ENCODE measurements around the gene AIDA. TPM values are rescaled to one million over a fixed set of nuclear protein-coding genes. Genes with fewer than 3 reads are reported as not detected.

The AIDA gene
- total RNA-seq, result 48.2 and 52.1 TPM in 2 replicates

GRCh38 chr1:222712253-222713090 is at the start of gene AIDA, which contains the start of gene BROX:
AIDA (minus strand) TSS chr1:222712491; CDS start chr1:222712317, 174 bp downstream.
BROX (plus strand) TSS chr1:222712564; CDS start chr1:222715700, 3,136 bp downstream.

GRCh38 chr1:222736972-222737371 is 24.7 kb upstream of the AIDA start, which contains the start of gene FAM177B:
FAM177B (plus strand) TSS chr1:222737202; CDS start chr1:222746546, 9,344 bp downstream.

Other genes with a start within 250 kb of the AIDA start
- 0.08 TPM in 1 of 2 replicates, not detected in the other for gene HHIPL2, start 164.4 kb downstream of the AIDA start, total RNA-seq
- gene TAF1A, start 122.6 kb downstream of the AIDA start, total RNA-seq, result 7.6 and 11.6 TPM in 2 replicates
- 19.6 and 33.5 TPM in 2 replicates for gene MIA3, start 94.4 kb downstream of the AIDA start, total RNA-seq
- gene BROX, start 73 bp upstream of the AIDA start, total RNA-seq, result 34.3 and 37.7 TPM in 2 replicates
- not detected in 2 replicates for gene FAM177B, start 24.7 kb upstream of the AIDA start, total RNA-seq
- 0.19 and 1.2 TPM in 2 replicates for gene DISP1, start 102.5 kb upstream of the AIDA start, total RNA-seq